Measurements from ENCODE around the gene LRP5.

The LRP5 gene

DNA sequence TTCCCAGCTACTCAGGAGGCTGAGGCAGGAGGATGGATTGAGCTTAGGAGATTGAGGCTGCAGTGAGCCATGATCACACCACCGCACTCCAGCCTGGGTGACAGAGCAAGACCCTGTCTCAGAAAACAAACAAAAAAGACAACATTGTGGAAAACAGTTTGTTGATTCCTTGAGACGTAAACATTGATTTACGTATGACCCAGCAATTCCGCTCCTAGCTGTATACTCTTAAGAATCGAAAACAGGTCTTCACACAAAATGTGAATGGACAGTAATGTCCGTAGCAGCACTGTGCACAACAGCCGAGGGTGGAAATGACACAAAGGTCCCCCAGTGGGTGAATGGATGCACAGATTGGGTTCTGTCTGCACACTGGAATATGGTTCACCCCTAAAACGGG, 49.3 kb downstream of the LRP5 start:
- no peak overlapping the region for H3K4me3 ChIP-seq (ENCODE audit: low read depth, low read length)
- TF ChIP-seq, protein P1, sequence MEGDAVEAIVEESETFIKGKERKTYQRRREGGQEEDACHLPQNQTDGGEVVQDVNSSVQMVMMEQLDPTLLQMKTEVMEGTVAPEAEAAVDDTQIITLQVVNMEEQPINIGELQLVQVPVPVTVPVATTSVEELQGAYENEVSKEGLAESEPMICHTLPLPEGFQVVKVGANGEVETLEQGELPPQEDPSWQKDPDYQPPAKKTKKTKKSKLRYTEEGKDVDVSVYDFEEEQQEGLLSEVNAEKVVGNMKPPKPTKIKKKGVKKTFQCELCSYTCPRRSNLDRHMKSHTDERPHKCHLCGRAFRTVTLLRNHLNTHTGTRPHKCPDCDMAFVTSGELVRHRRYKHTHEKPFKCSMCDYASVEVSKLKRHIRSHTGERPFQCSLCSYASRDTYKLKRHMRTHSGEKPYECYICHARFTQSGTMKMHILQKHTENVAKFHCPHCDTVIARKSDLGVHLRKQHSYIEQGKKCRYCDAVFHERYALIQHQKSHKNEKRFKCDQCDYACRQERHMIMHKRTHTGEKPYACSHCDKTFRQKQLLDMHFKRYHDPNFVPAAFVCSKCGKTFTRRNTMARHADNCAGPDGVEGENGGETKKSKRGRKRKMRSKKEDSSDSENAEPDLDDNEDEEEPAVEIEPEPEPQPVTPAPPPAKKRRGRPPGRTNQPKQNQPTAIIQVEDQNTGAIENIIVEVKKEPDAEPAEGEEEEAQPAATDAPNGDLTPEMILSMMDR (IDR thresholded peaks at IDR 0.05; ENCODE audit: insufficient read depth, low read depth, low read length, missing control alignments), result no peak
- DNase-seq (ENCODE audit: low read depth), result no peak

DNA sequence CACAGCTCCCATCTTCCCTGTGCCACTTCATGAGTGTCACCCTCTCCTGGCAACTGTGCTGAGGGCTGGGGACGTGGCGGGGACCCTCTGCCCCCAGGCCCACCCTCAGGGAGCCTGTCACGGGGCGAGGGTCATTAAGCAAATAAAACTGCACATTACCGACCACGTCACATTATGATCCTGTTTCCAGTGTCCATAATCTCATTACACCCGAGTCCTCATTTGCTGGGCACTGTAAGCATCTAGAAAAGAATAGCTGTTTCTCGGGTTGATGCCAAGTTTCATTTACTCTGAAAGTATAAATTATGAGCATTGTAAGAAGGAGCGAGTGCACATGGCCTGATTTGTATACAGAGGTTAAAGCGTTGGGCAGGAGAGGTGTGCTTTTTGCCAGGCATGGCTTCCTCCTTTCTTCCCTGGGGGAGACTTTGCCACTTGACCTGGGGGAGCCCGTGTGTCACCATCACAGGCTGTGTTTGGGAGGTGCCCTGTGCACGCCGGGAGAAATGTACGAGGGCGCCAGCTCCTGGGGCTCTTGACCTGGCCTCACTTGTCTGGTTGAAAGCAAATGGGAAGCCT, 50.5 kb downstream of the LRP5 start:
- TF ChIP-seq, protein P1 (IDR thresholded peaks at IDR 0.05; ENCODE audit: insufficient read depth, low read depth, low read length, missing control alignments), result no peak
- DNase-seq (ENCODE audit: low read depth), result no peak
- H3K4me3 ChIP-seq (ENCODE audit: low read depth, low read length), result no peak overlapping the region

DNA sequence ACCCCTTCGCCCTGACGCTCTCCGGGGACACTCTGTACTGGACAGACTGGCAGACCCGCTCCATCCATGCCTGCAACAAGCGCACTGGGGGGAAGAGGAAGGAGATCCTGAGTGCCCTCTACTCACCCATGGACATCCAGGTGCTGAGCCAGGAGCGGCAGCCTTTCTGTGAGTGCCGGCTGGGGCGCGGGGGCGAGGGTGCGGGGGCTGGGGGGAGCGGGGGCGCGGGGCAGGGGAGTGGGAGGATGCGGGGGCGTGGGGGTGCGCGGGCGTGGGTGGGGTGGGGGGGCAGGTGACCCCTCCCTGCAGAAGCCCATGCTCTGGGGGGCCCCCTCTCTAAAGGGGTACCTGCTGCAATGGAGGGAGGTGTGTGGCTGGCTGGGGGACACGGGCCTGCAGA, 51.4 kb downstream of the LRP5 start:
- H3K4me3 ChIP-seq (ENCODE audit: low read depth, low read length), result no peak overlapping the region

DNA sequence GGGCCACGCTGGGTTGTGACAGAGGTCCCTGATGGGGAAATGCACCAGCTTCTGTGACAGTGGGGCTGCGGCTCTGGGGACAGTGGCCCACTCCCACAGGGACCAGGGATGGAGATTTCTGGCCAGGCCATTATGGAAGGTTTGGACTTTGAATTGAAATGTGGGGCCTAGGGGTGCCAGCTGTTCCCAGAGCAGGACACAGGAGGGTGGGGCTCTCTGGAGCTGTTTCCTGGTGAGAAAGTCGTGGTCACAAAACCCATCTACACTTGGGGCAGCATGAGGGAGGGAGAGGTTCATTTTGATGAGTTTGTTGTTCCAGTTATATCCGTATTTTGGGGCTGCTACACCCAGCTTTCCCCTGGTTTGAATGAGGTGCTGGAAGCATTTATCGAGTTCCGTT, 52.2 kb downstream of the LRP5 start:
- no peak for DNase-seq (ENCODE audit: low read depth)
- TF ChIP-seq, protein P1 (IDR thresholded peaks at IDR 0.05; ENCODE audit: insufficient read depth, low read depth, low read length, missing control alignments), result no peak
- H3K4me3 ChIP-seq (ENCODE audit: low read depth, low read length), result no peak overlapping the region

More for the DNA sequence above, 51.4 kb downstream of the LRP5 start:
- DNase-seq (ENCODE audit: low read depth), result no peak
- TF ChIP-seq, protein P1 (IDR thresholded peaks at IDR 0.05; ENCODE audit: insufficient read depth, low read depth, low read length, missing control alignments), result no peak

DNA sequence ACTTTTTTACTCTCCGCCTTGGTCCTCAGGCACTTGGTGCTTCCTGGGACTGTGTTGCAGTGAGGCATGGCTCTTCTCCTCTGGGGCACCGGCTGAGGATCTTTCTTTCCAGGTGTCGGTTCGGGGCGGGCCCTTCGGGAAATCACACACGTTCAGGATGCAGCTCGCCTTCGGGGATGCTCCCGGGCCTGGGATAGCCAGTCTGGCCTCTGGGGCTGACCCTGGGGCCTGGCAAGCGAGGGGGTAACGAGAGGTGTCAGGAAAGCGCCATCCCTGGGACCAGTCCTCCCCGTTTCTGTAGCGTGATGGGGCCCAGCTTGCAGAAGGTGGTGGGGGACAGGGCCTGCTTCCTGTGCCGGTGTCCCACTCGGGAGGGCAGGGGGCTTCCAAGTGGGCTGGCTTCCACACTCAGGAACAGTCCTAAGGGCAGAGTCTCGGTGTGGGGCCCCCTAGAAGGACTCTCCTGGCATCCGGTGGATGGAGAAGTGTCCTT, 53.6 kb downstream of the LRP5 start:
- DNase-seq (ENCODE audit: low read depth), result no peak
- no peak overlapping the region for H3K4me3 ChIP-seq (ENCODE audit: low read depth, low read length)
- TF ChIP-seq, protein P1 (IDR thresholded peaks at IDR 0.05; ENCODE audit: insufficient read depth, low read depth, low read length, missing control alignments), result no peak

DNA sequence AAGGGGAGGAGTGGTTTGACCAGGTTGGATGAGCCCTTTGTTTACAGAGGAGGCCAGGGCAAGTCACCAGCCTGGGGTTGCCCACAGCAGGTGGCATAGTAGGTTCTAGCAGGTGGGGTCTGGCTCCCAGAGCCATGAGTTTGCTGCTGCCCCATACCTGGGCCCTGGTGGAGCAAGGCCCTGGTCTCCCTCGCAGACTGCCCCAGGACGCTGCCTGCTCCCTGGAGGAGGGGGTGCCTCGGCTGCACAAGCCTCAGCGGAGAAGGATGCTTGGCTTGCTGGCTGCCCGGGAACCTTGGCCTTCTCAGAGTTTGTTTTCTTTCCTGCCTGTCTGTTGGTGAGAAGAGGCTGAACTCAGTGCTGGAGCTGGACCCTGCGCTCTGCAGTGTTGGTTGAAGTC, 54.9 kb downstream of the LRP5 start:
- TF ChIP-seq, protein P1 (IDR thresholded peaks at IDR 0.05; ENCODE audit: insufficient read depth, low read depth, low read length, missing control alignments), result no peak

DNA sequence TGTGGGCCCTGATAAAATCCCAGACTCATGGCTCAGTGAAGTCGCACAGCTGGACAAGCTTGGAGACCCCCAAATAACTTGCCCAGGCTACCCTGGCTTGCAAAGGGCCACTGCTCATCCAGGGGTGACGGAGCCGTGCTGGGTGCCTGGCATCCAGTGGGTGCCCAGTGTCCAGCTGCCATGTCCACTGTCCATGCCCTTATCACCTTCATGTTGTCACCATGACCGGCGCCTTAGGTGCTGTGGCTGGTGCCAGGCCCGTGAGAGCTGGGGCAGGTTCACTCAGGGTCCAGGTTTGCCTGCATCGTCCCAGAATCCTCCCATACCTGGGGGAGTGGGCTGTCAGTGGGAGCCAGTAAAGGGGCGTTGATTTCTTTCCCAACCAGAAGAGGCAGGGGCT, 57.4 kb downstream of the LRP5 start:
- no peak for DNase-seq (ENCODE audit: low read depth)
- no peak overlapping the region for H3K4me3 ChIP-seq (ENCODE audit: low read depth, low read length)
- TF ChIP-seq, protein P1 (IDR thresholded peaks at IDR 0.05; ENCODE audit: insufficient read depth, low read depth, low read length, missing control alignments), result no peak

More for the DNA sequence above, 54.9 kb downstream of the LRP5 start:
- H3K4me3 ChIP-seq (ENCODE audit: low read depth, low read length), result no peak overlapping the region
- no peak for DNase-seq (ENCODE audit: low read depth)
